HUDEP-2 (cell line): ENCODE data around the gene REM2.

ENCODE experiments used
- DNase-seq, 76 experiments: peaks; one replicate each; lab custom pipeline; 2025; ENCODE audit not compliant: unreplicated experiment in 76 of 76; lab: John Stamatoyannopoulos, UW

Gene REM2

DNA sequence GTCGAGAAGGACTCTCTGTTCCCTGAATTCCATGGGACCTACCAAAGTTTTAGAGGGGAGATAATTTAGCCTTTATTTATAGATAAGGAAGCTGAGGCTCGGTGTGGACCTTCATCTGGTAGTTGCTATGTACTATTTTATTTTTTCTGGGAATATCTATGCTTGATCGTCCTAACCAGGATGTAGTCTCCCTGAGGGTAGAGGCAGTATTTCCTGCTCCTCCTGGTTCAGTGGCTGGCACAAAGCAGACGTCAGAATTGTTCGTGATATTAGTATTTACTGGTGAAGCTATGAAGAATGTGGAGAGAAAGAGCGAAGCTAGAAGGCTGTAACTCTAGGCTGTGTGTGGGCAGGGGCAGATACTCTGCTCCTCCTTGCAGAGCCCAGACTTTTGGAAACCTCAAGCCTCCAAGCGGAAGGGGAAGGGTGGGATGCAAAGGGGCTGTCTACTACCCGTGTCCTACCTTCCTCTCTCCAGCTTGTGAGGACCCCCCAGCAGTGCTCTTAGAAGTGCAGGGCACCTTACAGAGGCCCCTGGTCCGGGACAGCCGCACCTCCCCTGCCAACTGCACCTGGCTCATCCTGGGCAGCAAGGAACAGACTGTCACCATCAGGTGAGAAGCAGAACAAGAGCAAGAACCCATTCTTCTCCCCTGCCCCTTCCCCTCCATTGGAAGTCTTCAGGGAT, 10.0 kb upstream of the REM2 start:
- DNase-seq, result no peak

DNA sequence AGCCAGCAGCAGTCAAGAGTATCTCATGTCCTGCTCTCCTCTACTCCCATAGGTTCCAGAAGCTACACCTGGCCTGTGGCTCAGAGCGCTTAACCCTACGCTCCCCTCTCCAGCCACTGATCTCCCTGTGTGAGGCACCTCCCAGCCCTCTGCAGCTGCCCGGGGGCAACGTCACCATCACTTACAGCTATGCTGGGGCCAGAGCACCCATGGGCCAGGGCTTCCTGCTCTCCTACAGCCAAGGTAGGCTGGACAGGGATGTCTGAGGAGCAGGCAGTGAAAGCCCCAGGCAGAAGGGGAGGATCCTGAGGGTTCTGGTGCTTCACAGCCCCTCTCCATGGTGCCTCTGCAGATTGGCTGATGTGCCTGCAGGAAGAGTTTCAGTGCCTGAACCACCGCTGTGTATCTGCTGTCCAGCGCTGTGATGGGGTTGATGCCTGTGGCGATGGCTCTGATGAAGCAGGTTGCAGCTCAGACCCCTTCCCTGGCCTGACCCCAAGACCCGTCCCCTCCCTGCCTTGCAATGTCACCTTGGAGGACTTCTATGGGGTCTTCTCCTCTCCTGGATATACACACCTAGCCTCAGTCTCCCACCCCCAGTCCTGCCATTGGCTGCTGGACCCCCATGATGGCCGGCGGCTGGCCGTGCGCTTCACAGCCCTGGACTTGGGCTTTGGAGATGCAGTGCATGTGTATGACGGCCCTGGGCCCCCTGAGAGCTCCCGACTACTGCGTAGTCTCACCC, 7.8 kb upstream of the REM2 start:
- no peak for DNase-seq

DNA sequence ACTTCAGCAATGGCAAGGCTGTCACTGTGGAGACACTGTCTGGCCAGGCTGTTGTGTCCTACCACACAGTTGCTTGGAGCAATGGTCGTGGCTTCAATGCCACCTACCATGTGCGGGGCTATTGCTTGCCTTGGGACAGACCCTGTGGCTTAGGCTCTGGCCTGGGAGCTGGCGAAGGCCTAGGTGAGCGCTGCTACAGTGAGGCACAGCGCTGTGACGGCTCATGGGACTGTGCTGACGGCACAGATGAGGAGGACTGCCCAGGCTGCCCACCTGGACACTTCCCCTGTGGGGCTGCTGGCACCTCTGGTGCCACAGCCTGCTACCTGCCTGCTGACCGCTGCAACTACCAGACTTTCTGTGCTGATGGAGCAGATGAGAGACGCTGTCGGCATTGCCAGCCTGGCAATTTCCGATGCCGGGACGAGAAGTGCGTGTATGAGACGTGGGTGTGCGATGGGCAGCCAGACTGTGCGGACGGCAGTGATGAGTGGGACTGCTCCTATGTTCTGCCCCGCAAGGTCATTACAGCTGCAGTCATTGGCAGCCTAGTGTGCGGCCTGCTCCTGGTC, 7.2 kb upstream of the REM2 start:
- no peak for DNase-seq

- DNase-seq, result no peak
Measured at GRCh38 chr14:22877000-22877501, 6.0 kb upstream of the REM2 start.

DNA sequence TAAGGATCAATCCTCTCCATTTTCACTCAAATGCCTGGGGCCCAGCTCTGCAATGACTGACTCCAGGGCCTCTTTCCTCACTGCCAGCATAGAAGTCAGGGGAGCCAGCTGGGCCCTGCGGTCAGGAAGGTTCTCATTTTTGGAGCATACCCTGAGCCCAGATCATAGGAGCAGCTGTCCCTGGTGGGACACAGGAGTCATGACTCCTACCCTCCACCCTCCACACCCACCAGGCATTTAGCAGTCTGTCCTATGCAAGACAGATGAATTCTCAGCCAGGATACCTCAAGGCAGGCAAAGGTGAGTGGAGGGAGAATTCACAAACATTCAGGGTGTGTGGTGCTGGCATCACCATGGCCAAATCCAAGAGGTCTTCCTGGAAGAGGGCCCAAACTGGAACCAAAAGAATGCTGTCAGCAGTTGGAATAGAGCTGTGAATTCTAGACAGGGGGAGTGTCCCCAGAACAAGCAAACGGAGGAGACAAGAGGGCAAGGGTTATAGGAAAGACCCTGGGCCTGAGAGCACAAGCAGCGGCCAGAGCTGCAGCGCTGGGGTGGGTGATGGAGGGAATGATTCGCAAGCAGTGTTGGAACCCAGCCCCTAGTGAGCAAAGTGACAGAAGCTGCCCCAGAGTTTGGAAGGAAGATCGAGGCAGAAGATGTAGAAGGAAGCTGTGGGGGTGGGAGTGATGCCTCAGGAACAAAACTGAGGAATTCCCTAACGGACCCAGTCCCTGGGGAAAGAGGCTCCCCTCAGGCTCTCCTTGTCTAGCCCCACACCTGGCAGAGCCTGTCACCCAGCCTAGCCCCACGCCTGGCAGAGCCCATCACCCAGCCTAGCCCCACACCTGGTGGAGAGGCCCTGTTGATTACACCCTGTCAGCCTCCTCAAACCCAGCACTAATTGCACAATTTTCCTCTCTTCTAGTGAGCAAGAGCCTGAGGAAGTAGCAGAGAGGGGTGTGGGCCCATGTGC, 4.5 kb upstream of the REM2 start:
- no peak for DNase-seq

GRCh38 chr14:22882064-22882463, 958 bp upstream of the REM2 start:
- no peak for DNase-seq

GRCh38 chr14:22882529-22883172, 371 bp upstream of the REM2 start:
- DNase-seq, result no peak

DNA sequence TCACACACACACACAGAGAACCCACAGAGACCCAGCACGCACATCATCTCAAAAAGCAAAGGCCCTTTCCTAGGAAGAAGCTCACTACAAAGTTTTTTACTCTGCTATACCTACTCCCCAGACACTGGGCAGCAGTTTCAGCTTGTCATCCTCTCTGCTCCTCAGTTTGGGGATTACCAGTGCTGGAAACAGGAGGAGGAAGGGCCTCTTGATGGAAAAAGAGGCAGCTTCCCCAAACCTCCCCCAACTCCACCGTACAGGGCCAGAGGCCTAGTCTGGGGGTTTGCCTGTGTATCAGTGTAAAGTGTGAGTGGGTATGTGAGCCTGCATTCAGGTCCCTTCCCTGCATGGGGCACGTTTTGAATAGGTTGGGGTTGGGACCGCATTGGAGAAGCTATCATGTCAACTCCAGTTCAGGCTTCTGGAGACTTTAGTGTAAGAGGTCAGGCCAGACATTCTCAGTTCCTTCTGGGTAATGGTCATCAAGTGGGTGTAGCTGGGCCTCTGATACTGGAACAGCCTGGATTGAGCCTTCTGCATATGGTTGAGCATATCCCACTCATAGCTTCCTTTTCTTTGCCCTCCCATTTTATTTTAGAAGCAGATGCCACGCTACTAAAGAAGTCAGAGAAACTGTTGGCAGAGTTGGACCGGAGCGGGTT, 1.2 kb downstream of the REM2 start:
- no peak for DNase-seq

GRCh38 chr14:22884738-22885523, 1.9 kb downstream of the REM2 start:
- DNase-seq, result no peak

DNA sequence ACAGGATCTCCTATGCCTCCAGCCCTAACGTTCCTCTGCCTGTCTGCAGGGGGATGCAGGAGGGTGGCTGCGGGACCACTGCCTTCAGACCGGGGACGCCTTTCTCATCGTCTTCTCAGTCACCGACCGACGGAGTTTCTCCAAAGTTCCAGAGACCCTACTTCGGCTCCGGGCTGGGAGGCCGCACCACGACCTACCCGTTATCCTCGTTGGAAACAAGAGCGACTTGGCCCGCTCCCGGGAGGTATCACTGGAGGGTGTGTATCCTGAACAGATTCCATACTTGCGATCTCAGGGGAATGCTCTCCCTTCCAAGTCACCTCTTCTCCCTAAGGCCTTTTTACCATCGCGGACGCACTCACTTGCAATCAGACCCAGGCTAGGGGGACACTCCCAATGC, 3.0 kb downstream of the REM2 start:
- no peak for DNase-seq

DNA sequence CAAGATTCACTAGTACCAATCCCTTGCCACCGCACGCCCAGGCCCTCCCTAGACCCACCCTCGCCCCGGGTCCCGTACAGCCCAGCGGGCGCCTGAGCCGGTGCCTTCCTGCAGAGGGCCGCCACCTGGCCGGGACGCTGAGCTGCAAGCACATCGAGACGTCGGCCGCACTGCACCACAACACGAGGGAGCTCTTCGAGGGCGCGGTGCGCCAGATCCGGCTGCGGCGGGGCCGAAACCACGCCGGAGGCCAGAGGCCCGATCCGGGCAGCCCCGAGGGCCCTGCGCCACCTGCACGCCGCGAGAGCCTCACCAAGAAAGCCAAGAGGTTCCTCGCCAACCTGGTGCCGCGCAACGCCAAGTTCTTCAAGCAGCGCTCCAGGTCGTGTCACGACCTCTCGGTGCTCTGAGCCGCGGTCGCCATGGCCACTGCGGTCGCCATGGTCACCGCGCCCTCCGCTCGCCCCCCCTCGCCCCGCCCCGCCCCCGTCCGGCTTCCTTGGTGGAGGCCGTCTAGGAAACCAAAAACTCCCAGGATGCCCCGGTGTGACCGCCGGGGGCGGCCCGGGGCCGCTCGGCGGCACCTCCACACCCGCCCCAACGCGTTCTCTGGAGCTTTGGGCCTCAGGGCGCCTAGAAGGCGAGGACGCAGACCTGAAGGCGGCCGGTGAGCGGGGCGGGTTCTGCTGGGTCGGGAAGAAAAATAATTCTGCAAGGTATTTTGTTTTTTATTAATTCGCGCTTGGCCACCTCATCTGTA, 3.7 kb downstream of the REM2 start:
- peak in 72 of 76 experiments; percentile 37 to 91 (median 78) for DNase-seq

GRCh38 chr14:22887260-22887989, 4.4 kb downstream of the REM2 start:
- peak in 72 of 76 experiments; percentile 13 to 81 (median 58) for DNase-seq

- DNase-seq, result peak in 1 of 76 experiments; percentile 14
Measured at GRCh38 chr14:22887990-22888378, 5.0 kb downstream of the REM2 start.

GRCh38 chr14:22888662-22889061, 5.6 kb downstream of the REM2 start:
- DNase-seq, result peak in 7 of 76 experiments; percentile 3 to 37 (median 11)

DNA sequence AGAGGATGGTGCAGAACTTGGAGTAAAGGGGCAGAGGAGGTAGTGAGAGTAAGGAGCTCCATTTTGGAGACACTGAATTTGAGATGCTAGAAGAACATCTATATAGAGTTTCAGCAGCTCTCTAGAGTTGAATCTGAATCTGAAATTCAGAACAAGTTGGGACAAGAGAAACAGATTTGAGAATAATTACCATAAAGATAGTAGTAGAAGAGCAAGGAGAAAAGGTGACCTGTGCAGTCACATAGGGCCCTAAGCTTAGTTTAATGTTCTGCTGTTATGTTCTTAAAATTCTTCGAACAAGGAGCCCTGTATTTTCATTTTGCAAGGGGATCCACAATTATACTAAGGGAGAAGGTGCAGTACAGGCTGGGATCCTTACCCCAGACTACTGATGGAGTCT, 7.4 kb downstream of the REM2 start:
- no peak for DNase-seq

DNA sequence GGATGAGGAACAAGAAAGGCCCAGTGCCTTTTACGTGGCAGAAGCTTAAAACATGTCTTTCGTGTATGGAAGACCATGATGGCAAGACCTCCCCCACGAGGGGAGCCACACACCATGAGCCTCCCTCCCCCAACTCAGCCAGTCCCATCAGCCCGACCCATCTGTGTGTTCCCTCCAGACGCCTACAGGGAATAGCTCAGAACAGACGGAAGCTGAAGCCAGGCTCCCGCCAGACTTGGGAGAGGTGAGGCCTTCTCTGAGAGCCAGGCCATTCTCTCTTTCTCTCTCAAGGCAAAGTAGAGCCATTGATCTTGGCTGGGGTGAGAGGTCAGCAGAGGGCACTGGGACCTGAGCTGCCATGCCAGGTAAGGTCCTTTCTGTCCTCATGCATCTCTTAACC, 9.5 kb downstream of the REM2 start:
- no peak for DNase-seq

GRCh38 chr14:22893706-22894105, 10.7 kb downstream of the REM2 start:
- no peak for DNase-seq
